Neural progenitor cell (in vitro differentiated cells): Measurements from ENCODE around the gene TSPAN3. TPM values are rescaled to one million over a fixed set of nuclear protein-coding genes. Genes with fewer than 3 reads are reported as not detected.

Source experiments
- DNase-seq: peaks from one replicate; pipeline ENCODE4 v3.0.0-alpha.2; 2016; ENCODE audit warnings: low spot score
- H2AFZ ChIP-seq: fragments of 200-600 bp; sonication (generic); replicated peaks from 2 replicates; pipeline ENCODE4 v1.6.1; 2016; ENCODE audit warnings: antibody characterized with exemption
- H3F3A ChIP-seq: fragments of 200-600 bp; sonication (generic); 2 replicates; pipeline ENCODE4 v1.6.1; 2016; ENCODE audit warnings: antibody characterized with exemption, low read depth
- H3K27ac ChIP-seq: fragments of 200-600 bp; sonication (generic); 2 replicates; pipeline ENCODE4 v1.5.1; 2016; ENCODE audit warnings: mild to moderate bottlenecking
- H3K27me3 ChIP-seq: fragments of 200-600 bp; sonication (generic); 2 replicates; pipeline ENCODE4 v1.6.1; 2016; ENCODE audit warnings: mild to moderate bottlenecking, moderate library complexity
- H3K36me3 ChIP-seq: fragments of 200-600 bp; sonication (generic); 2 replicates; pipeline ENCODE4 v1.5.1; 2016
- H3K4me1 ChIP-seq: fragments of 200-600 bp; sonication (generic); 2 replicates; pipeline ENCODE4 v1.6.1; 2016; ENCODE audit warnings: mixed run types
- H3K4me2 ChIP-seq: fragments of 200-600 bp; sonication (generic); 2 replicates; pipeline ENCODE4 v1.6.1; 2016
- H3K4me3 ChIP-seq: fragments of 200-600 bp; sonication (generic); 2 replicates; pipeline ENCODE4 v1.5.1; 2016
- H3K79me2 ChIP-seq: fragments of 200-600 bp; sonication (generic); 2 replicates; pipeline ENCODE4 v1.6.1; 2016; ENCODE audit warnings: low read depth
- H3K9ac ChIP-seq: fragments of 200-600 bp; sonication (generic); 2 replicates; pipeline ENCODE4 v1.6.1; 2016
- H3K9me3 ChIP-seq: fragments of 200-600 bp; sonication (generic); 2 replicates; pipeline ENCODE4 v1.5.1; 2016; ENCODE audit warnings: low read depth
- H4K20me1 ChIP-seq: fragments of 200-600 bp; sonication (generic); 2 replicates; pipeline ENCODE4 v1.6.1; 2016; ENCODE audit warnings: low read depth
- H3K27ac Mint-ChIP-seq: 3 replicates; pipeline ENCODE4 v1.8.0; 2021; ENCODE audit warnings: mixed read lengths
- H3K27me3 Mint-ChIP-seq: 2 replicates; pipeline ENCODE4 v1.8.0; 2022; ENCODE audit warnings: low read depth, mild to moderate bottlenecking, inconsistent platforms, moderate library complexity, mixed read lengths; ENCODE audit not compliant: insufficient read depth
- H3K36me3 Mint-ChIP-seq: 3 replicates; pipeline ENCODE4 v1.8.0; 2021; ENCODE audit warnings: mixed read lengths
- H3K4me1 Mint-ChIP-seq: 3 replicates; pipeline ENCODE4 v1.8.0; 2021; ENCODE audit warnings: mixed read lengths
- H3K4me3 Mint-ChIP-seq: 3 replicates; pipeline ENCODE4 v1.8.0; 2021; ENCODE audit warnings: mild to moderate bottlenecking, moderate library complexity, mixed read lengths
- H3K9me3 Mint-ChIP-seq: 3 replicates; pipeline ENCODE4 v1.8.0; 2020; ENCODE audit warnings: mixed read lengths
- CTCF ChIP-seq: fragments of 200-600 bp; sonication (generic); IDR thresholded peaks from 2 replicates; pipeline ENCODE4 v1.5.1; 2017; ENCODE audit warnings: antibody characterized with exemption, mild to moderate bottlenecking
- EZH2 ChIP-seq: fragments of 200-600 bp; sonication (generic); IDR thresholded peaks from 2 replicates; pipeline ENCODE4 v1.6.1; 2017; ENCODE audit warnings: antibody characterized with exemption, mild to moderate bottlenecking, moderate library complexity
- EZH2phosphoT487 ChIP-seq: fragments of 200-600 bp; sonication (generic); IDR thresholded peaks from 2 replicates; pipeline ENCODE4 v1.6.1; 2017; ENCODE audit warnings: antibody characterized with exemption
- total RNA-seq: library from RNA; depleted of rRNA; stranded (reverse); fragments of >200 nt; gene quantifications from 2 replicates; pipeline ENCODE4 v1.2.3, GENCODE V29; 2015; ENCODE audit warnings: low replicate concordance

Gene TSPAN3
- total RNA-seq, 1 donor from 2014 or later: 474 TPM

- Histone ChIP-seq H2AFZ (no peak overlapping the region), H3F3A (no peaks in the 10 kb centered on the region), H3K27ac (no peak overlapping the region), H4K20me1 (no peaks in the 10 kb centered on the region), H3K36me3 (no peaks in the 10 kb centered on the region), H3K4me1 (peaks cover 6% of the 10 kb centered on the region), H3K79me2 (no peaks in the 10 kb centered on the region), H3K9me3 (no peaks in the 10 kb centered on the region), H3K9ac (no peak overlapping the region), H3K4me3 (no peak overlapping the region), H3K27me3 (no peaks in the 10 kb centered on the region), H3K4me2 (no peak overlapping the region)
- H3K27me3 Mint-ChIP-seq: peaks cover 10% of the 10 kb centered on the region
- no peak overlapping the region for H3K27ac Mint-ChIP-seq
- DNase-seq: no peak
- H3K36me3 Mint-ChIP-seq: no peaks in the 10 kb centered on the region
- H3K9me3 Mint-ChIP-seq: no peaks in the 10 kb centered on the region
- peaks cover 6% of the 10 kb centered on the region for H3K4me1 Mint-ChIP-seq
- no peak overlapping the region for H3K4me3 Mint-ChIP-seq
- TF ChIP-seq CTCF: no peak
- TF ChIP-seq EZH2phosphoT487: no peak
- no peak for TF ChIP-seq EZH2
Observed at GRCh38 chr15:77018796-77019505, 52.0 kb downstream of the TSPAN3 start.

- Histone ChIP-seq H3K36me3 (no peaks in the 10 kb centered on the region), H3K4me1 (peaks cover 6% of the 10 kb centered on the region), H3F3A (no peaks in the 10 kb centered on the region), H3K27me3 (no peaks in the 10 kb centered on the region), H3K4me3 (no peak overlapping the region), H3K79me2 (no peaks in the 10 kb centered on the region), H4K20me1 (no peaks in the 10 kb centered on the region), H3K9ac (no peak overlapping the region), H3K27ac (no peak overlapping the region), H2AFZ (no peak overlapping the region), H3K4me2 (no peak overlapping the region), H3K9me3 (no peaks in the 10 kb centered on the region)
- TF ChIP-seq CTCF (no peak), EZH2 (no peak), EZH2phosphoT487 (no peak)
- Mint-ChIP-seq H3K4me3 (no peak overlapping the region), H3K4me1 (peaks cover 6% of the 10 kb centered on the region), H3K9me3 (no peaks in the 10 kb centered on the region), H3K36me3 (no peaks in the 10 kb centered on the region), H3K27me3 (peaks cover 11% of the 10 kb centered on the region), H3K27ac (no peak overlapping the region)
- no peak for DNase-seq
Observed at GRCh38 chr15:77017761-77018720, 52.9 kb downstream of the TSPAN3 start.

GRCh38 chr15:77017091-77017660 is 53.7 kb downstream of the TSPAN3 start:
- no peaks in the 10 kb centered on the region for H3K9me3 ChIP-seq
- no peak overlapping the region for H3K27ac Mint-ChIP-seq
- no peak overlapping the region for H3K4me3 ChIP-seq
- H3K27me3 Mint-ChIP-seq: peaks cover 12% of the 10 kb centered on the region
- H3K79me2 ChIP-seq: no peaks in the 10 kb centered on the region
- H3F3A ChIP-seq: no peaks in the 10 kb centered on the region
- no peaks in the 10 kb centered on the region for H3K36me3 ChIP-seq
- H4K20me1 ChIP-seq: no peaks in the 10 kb centered on the region
- H3K36me3 Mint-ChIP-seq: no peaks in the 10 kb centered on the region
- no peak overlapping the region for H3K27ac ChIP-seq
- H3K9ac ChIP-seq: no peak overlapping the region
- H2AFZ ChIP-seq: no peak overlapping the region
- DNase-seq: no peak
- no peak overlapping the region for H3K4me3 Mint-ChIP-seq
- no peak overlapping the region for H3K4me2 ChIP-seq
- H3K4me1 ChIP-seq: peaks cover 6% of the 10 kb centered on the region
- H3K4me1 Mint-ChIP-seq: peaks cover 4% of the 10 kb centered on the region
- H3K9me3 Mint-ChIP-seq: no peaks in the 10 kb centered on the region
- no peaks in the 10 kb centered on the region for H3K27me3 ChIP-seq
- TF ChIP-seq EZH2 (no peak), CTCF (no peak), EZH2phosphoT487 (no peak)
